Retinal pigment epithelial cell (primary cell): ENCODE measurements around the gene MROH2A.
"Not testable (repeated sequence)": the region's sequence is repeated elsewhere in the genome, so short reads cannot be mapped to it uniquely, and the experiment has no call there.

Experiments used
- DNase-seq: peaks from one replicate; pipeline ENCODE4 v3.0.0-alpha.2; 2010; ENCODE audit warnings: low read depth
- H3K4me3 ChIP-seq: 2 replicates; pipeline ENCODE4 v1.5.1; 2011; ENCODE audit warnings: mild to moderate bottlenecking, low read length, control low read depth, moderate library complexity
- CTCF ChIP-seq: conservative IDR thresholded peaks from 2 replicates; pipeline ENCODE4 v1.5.1; 2011; ENCODE audit warnings: low read depth, low read length, control low read depth, inconsistent platforms

Gene MROH2A

GRCh38 chr2:233778030-233778429 is at the start of gene MROH2A:
Gene MROH2A, plus strand, starts transcription at chr2:233778330. Its CDS starts 1,029 bp downstream, at chr2:233779359.
- H3K4me3 ChIP-seq = no peak within 1 kb of the TSS
- TF ChIP-seq CTCF = no peak
- no peak for DNase-seq

GRCh38 chr2:233728723-233729301 is 49.3 kb upstream of the MROH2A start, which contains the start of gene UGT1A3:
Gene UGT1A3, plus strand, starts transcription at chr2:233729042. Its CDS starts 85 bp downstream, at chr2:233729127.
- TF ChIP-seq CTCF = no peak
- no peak within 1 kb of the TSS for H3K4me3 ChIP-seq
- DNase-seq = no peak

- DNase-seq, H3K4me3 ChIP-seq: not testable (repeated sequence)
Observed at GRCh38 chr2:233736868-233737653, 41.1 kb upstream of the MROH2A start.

- no peak for DNase-seq
- no peak for TF ChIP-seq CTCF
- H3K4me3 ChIP-seq = no peak overlapping the region
Observed at GRCh38 chr2:233740870-233741269, 37.3 kb upstream of the MROH2A start.

GRCh38 chr2:233743464-233744259 is 34.5 kb upstream of the MROH2A start:
- no peak for DNase-seq
- TF ChIP-seq CTCF = no peak

GRCh38 chr2:233745073-233745755 is 32.9 kb upstream of the MROH2A start:
- no peak for TF ChIP-seq CTCF
- no peak overlapping the region for H3K4me3 ChIP-seq
- DNase-seq = no peak

More at GRCh38 chr2:233743464-233744259, 34.5 kb upstream of the MROH2A start:
- H3K4me3 ChIP-seq = no peak overlapping the region

GRCh38 chr2:233745838-233746237 is 32.3 kb upstream of the MROH2A start:
- not testable (repeated sequence) for H3K4me3 ChIP-seq, DNase-seq
